ENCODE results near the gene AADACL4.

Gene AADACL4

DNA sequence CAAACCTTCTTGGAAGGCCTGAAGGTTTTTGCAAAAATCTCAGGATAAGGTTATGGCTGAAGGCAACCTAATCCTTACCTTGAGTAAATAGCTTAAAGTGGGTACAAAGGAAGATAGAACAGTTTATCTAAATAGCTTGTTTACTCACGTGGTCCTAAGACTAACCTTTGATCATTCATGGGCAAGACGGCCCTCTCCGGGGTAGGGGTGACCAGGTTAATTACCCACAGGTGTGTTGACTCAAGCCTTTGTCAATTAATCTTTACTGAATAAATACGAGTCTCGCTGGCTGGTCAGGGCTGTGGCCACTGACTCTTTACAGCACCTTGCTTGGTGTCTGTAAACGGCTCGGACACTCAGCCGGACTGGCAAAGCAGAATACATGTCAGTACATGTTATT, 10.8 kb downstream of the AADACL4 start:
- POLR2A ChIA-PET = no interaction called here

More for the DNA sequence above, 10.8 kb downstream of the AADACL4 start:
- Histone ChIP-seq H3K9me3 (ENCODE audit: control insufficient read depth, insufficient read depth, low read depth, low read length) (no peaks in the 10 kb centered on the region), H3K4me1 (ENCODE audit: control insufficient read depth, insufficient read depth, low read length) (0 out of 2 replicates have a peak, but pooled peaks cover 2% of the 10 kb centered on the region), H3K36me3 (ENCODE audit: control insufficient read depth in 2 of 2, insufficient read depth in 1 of 2, low read length in 2 of 2) (no peaks in the 10 kb centered on the region), H3K4me3 (ENCODE audit: low read depth, low read length) (no peak overlapping the region), H3K27ac (ENCODE audit: extremely low read depth, low read depth, low read length) (no peak overlapping the region)
- TF ChIP-seq, protein P1, sequence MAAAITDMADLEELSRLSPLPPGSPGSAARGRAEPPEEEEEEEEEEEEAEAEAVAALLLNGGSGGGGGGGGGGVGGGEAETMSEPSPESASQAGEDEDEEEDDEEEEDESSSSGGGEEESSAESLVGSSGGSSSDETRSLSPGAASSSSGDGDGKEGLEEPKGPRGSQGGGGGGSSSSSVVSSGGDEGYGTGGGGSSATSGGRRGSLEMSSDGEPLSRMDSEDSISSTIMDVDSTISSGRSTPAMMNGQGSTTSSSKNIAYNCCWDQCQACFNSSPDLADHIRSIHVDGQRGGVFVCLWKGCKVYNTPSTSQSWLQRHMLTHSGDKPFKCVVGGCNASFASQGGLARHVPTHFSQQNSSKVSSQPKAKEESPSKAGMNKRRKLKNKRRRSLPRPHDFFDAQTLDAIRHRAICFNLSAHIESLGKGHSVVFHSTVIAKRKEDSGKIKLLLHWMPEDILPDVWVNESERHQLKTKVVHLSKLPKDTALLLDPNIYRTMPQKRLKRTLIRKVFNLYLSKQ (tag by site-specific recombination; IDR thresholded peaks at IDR 0.05; ENCODE audit: borderline replicate concordance) = no peak
- TF ChIP-seq ZNF518A (tag by site-specific recombination; conservative IDR thresholded peaks at IDR 0.05; ENCODE audit: low read depth) = no peak
- TF ChIP-seq ZNF768 (tag by site-specific recombination; IDR thresholded peaks at IDR 0.05) = no peak
- no peak for TF ChIP-seq ZSCAN4 (tag by site-specific recombination; IDR thresholded peaks at IDR 0.05)
- TF ChIP-seq TCF7L2 (IDR thresholded peaks at IDR 0.05; ENCODE audit: borderline replicate concordance, low read depth, low read length) = no peak
- TF ChIP-seq CTCF (tag by site-specific recombination; IDR thresholded peaks at IDR 0.05) = no peak
- no peak for TF ChIP-seq ZNF24 (tag by site-specific recombination; IDR thresholded peaks at IDR 0.05)
- no peak for TF ChIP-seq ZNF2 (tag by site-specific recombination; IDR thresholded peaks at IDR 0.05)
- TF ChIP-seq GLI4 (tag by site-specific recombination; IDR thresholded peaks at IDR 0.05) = no peak
- CTCF ChIA-PET = no interaction called here
